Peyer's patch (tissue), 4 donors: Measurements from ENCODE around the gene DLX3. TPM values are rescaled to one million over a fixed set of nuclear protein-coding genes. Genes with fewer than 3 reads are reported as not detected.

Source experiments
- DNase-seq, 3 donors: peaks; one replicate each; pipeline ENCODE4 v3.0.0-alpha.2; 2017 to 2019
- H3K27ac ChIP-seq, 4 donors: fragments of 200-600 bp; sonication (generic); one replicate each; pipeline ENCODE4 v1.5.1; 2016 to 2019
- H3K27me3 ChIP-seq, 2 donors: fragments of 200-600 bp; sonication (generic); one replicate each; pipeline ENCODE4 v1.5.1; 2019
- H3K36me3 ChIP-seq, 3 donors: fragments of 200-600 bp; sonication (generic); one replicate each; pipeline ENCODE4 v1.5.1; 2016 to 2019
- H3K4me1 ChIP-seq, 4 donors: fragments of 200-600 bp; sonication (generic); one replicate each; pipeline ENCODE4 v1.5.1; 2016 to 2019
- H3K4me3 ChIP-seq, 4 donors: fragments of 200-600 bp; sonication (generic); 1 replicate in 3 of 4; 2 replicates in 1 of 4; pipeline ENCODE4 v1.5.1; 2016 to 2019; ENCODE audit warnings: mild to moderate bottlenecking in 1 of 4
- H3K9me3 ChIP-seq, 4 donors: fragments of 200-600 bp; sonication (generic); one replicate each; pipeline ENCODE4 v1.5.1; 2016 to 2019; ENCODE audit warnings: mild to moderate bottlenecking in 1 of 4
- POLR2A ChIP-seq, 2 donors: fragments of 450-650 bp; IDR thresholded peaks; one replicate each; pipeline ENCODE4 v1.5.1; 2017; ENCODE audit warnings: antibody characterized with exemption in 2 of 2, mild to moderate bottlenecking in 2 of 2, moderate library complexity in 2 of 2
- total RNA-seq, 4 donors: library from RNA; depleted of rRNA; stranded (reverse); fragments of >200 nt; gene quantifications; one replicate each; pipeline ENCODE4 v1.1.0, GENCODE V29; 2016
- TF ChIP-seq, protein P1 (sequence below), 6 experiments: fragments of 450-650 bp in 4 of 6; fragments of 200-600 bp in 2 of 6; sonication (generic) in 1 of 6; IDR thresholded peaks; one replicate each; pipeline ENCODE4 v1.5.1; 2017 to 2019; ENCODE audit warnings: antibody characterized with exemption in 6 of 6, mild to moderate bottlenecking in 3 of 6, moderate library complexity in 1 of 6

DLX3 gene
- total RNA-seq, 4 donors from 2014 or later, result not detected

DNA sequence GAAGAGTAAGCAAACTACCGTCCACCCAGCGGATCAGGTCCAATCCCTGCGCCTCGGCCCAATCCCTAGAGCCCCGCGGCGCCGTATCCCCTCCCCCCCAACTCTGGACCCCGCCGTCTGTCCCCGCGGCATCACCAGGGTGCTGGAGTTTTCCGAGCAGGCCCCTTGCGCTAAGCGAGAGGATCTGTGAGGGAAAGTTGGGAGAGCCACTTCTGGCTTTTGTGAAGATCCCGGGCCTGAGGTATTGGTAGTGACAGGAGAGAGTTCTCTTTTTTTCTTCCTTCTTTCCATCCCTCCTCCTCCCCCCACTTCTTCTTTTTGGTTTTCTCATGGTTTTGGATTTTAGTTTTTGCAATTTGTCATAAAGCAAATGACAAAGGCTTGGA, 29.5 kb downstream of the DLX3 start:
- Histone ChIP-seq H3K27me3 (peaks cover 0 to 67% of the 10 kb centered on the region in 2 donors), H3K4me3 (no peak overlapping the region), H3K27ac (no peak overlapping the region), H3K4me1 (peaks cover 0 to 33% (median 11%) of the 10 kb centered on the region in 4 donors), H3K36me3 (no peaks in the 10 kb centered on the region), H3K9me3 (no peaks in the 10 kb centered on the region)
- DNase-seq, result no peak
- TF ChIP-seq, protein P1, sequence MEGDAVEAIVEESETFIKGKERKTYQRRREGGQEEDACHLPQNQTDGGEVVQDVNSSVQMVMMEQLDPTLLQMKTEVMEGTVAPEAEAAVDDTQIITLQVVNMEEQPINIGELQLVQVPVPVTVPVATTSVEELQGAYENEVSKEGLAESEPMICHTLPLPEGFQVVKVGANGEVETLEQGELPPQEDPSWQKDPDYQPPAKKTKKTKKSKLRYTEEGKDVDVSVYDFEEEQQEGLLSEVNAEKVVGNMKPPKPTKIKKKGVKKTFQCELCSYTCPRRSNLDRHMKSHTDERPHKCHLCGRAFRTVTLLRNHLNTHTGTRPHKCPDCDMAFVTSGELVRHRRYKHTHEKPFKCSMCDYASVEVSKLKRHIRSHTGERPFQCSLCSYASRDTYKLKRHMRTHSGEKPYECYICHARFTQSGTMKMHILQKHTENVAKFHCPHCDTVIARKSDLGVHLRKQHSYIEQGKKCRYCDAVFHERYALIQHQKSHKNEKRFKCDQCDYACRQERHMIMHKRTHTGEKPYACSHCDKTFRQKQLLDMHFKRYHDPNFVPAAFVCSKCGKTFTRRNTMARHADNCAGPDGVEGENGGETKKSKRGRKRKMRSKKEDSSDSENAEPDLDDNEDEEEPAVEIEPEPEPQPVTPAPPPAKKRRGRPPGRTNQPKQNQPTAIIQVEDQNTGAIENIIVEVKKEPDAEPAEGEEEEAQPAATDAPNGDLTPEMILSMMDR (IDR thresholded peaks at IDR 0.05), result no peak
- TF ChIP-seq POLR2A (IDR thresholded peaks at IDR 0.05), result no peak

DNA sequence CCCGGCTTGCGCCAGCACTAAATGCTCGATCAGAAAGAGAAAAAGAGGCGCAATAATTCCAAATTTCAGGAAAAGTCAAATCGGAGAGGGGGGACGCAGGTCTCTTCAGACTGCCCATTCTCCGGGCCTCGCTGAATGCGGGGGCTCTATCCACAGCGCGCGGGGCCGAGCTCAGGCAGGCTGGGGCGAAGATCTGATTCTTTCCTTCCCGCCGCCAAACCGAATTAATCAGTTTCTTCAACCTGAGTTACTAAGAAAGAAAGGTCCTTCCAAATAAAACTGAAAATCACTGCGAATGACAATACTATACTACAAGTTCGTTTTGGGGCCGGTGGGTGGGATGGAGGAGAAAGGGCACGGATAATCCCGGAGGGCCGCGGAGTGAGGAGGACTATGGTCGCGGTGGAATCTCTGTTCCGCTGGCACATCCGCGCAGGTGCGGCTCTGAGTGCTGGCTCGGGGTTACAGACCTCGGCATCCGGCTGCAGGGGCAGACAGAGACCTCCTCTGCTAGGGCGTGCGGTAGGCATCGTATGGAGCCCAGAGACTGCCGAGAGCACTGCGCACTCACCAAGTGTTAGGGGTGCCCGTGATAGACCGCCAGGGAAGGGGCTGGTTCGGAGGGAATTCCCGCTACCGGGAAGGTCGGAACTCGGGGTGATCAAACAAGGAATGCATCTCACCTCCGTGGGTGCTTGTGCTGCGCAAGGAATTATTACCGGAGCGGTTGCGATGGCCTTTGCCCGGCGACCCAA, 30.1 kb downstream of the DLX3 start:
- no peak overlapping the region for H3K27ac ChIP-seq
- DNase-seq, result no peak
- H3K9me3 ChIP-seq, result no peaks in the 10 kb centered on the region
- no peaks in the 10 kb centered on the region for H3K36me3 ChIP-seq
- peaks cover 0 to 33% (median 11%) of the 10 kb centered on the region in 4 donors for H3K4me1 ChIP-seq
- H3K4me3 ChIP-seq, result no peak overlapping the region
- peaks cover 0 to 62% of the 10 kb centered on the region in 2 donors for H3K27me3 ChIP-seq
- no peak for TF ChIP-seq POLR2A (IDR thresholded peaks at IDR 0.05)
- TF ChIP-seq, protein P1 (IDR thresholded peaks at IDR 0.05), result no peak

DNA sequence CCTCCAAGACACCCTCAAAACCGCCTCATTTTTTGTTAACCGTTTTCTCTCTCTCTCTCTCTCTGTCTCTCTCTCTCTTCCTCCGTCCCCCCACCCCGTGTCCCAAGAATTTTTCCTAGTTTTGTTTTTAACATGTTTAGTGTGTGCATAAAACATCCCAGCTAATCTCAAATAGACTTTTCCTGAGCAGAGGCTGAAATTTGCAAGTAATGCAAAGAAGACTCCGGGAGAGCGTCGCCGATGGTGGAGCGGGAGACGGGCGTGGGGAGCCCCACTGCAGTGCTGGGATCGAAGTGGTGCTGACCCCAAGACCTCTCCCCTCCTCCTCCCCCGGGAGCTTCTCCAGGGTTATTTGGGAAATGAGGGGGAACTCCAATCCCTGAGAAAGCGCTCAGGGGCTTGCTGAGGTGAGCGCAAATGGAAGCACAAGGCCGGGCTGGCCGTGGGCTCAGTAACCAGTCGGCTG, 30.7 kb downstream of the DLX3 start:
- no peak overlapping the region for H3K4me3 ChIP-seq
- peaks cover 0 to 27% (median 8%) of the 10 kb centered on the region in 4 donors for H3K4me1 ChIP-seq
- TF ChIP-seq POLR2A (IDR thresholded peaks at IDR 0.05), result no peak
- TF ChIP-seq, protein P1 (IDR thresholded peaks at IDR 0.05), result no peak
- H3K27me3 ChIP-seq, result peaks cover 0 to 55% of the 10 kb centered on the region in 2 donors
- H3K36me3 ChIP-seq, result no peaks in the 10 kb centered on the region
- DNase-seq, result no peak
- no peaks in the 10 kb centered on the region for H3K9me3 ChIP-seq
- no peak overlapping the region for H3K27ac ChIP-seq

DNA sequence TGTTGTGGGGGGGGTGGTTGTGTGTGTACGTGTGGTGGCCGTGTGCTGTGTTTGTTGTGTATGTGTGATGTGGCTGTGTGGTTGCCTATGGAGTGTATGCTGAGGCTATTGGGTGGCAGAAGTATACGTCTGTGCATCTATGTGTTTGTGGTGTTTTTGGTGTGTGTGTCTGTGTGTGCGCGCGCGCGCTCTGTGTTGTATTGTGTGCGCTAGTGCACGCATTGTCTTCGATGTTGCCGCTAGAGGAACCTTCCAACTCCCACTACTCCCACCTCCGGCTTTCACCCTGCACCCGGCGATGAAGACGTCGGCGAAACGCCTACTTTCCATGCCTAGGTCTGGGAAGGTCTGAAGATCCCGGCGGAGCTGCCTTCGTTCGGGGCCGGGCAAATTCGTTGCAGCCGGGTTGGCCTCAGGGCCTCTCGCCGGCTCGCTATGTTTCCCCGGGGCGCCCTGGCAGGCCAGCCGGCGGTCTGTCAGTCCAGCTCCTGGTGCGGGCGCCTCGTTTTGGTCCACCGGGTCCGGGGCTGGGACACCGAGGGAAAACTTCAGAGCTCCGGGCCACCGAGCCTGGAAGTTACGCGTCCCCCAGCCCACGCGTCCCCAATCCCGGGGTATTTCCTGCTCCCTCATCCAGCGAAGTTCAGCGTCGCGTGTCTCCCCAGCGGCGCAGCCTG, 31.3 kb downstream of the DLX3 start:
- TF ChIP-seq, protein P1 (IDR thresholded peaks at IDR 0.05), result no peak
- TF ChIP-seq POLR2A (IDR thresholded peaks at IDR 0.05), result no peak
- DNase-seq, result no peak
- Histone ChIP-seq H3K4me1 (peaks cover 0 to 21% (median 3%) of the 10 kb centered on the region in 4 donors), H3K27me3 (peaks cover 0 to 51% of the 10 kb centered on the region in 2 donors), H3K27ac (no peak overlapping the region), H3K36me3 (no peaks in the 10 kb centered on the region), H3K4me3 (no peak overlapping the region), H3K9me3 (no peaks in the 10 kb centered on the region)

DNA sequence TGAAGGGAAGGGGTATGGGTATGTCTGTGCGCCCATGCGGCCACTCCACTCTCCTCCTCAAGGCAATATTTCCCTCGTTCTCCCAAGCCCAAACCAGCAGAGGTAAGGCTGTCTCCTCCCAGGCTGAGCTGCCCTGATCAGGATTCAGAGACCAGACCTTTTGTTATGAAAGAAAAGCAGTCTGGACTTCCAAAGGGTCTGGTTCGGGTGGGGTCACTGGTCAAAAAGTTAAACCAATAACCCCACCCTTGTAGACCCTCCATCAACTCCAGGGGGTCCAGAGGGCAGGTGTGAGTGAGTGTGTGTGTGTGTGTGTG, 31.8 kb downstream of the DLX3 start:
- H3K27ac ChIP-seq, result no peak overlapping the region
- DNase-seq, result no peak
- TF ChIP-seq, protein P1 (IDR thresholded peaks at IDR 0.05), result no peak
- TF ChIP-seq POLR2A (IDR thresholded peaks at IDR 0.05), result no peak
- H3K36me3 ChIP-seq, result no peaks in the 10 kb centered on the region
- peaks cover 0 to 16% (median 1%) of the 10 kb centered on the region in 4 donors for H3K4me1 ChIP-seq
- no peak overlapping the region for H3K4me3 ChIP-seq
- H3K27me3 ChIP-seq, result peaks cover 0 to 48% of the 10 kb centered on the region in 2 donors
- no peaks in the 10 kb centered on the region for H3K9me3 ChIP-seq
